Activated T-helper 1 cell treated with anti-CD3 and anti-CD28 coated beads, Interleukin-12 subunit alpha, Interleukin-12 subunit beta, Interleukin-2, Interleukin-4 antibody, amounts not matched to agents 30 ng/mL and 10 ng/mL and 1 ng/mL, durations not matched to agents 14 hours and 24 hours and 36 hours (primary cell): ENCODE data around the gene PIANP. TPM values are rescaled to one million over a fixed set of nuclear protein-coding genes. Genes with fewer than 3 reads are reported as not detected.

ENCODE experiments used
- DNase-seq: peaks from one replicate; pipeline ENCODE4 v3.0.0; 2021; ENCODE audit warnings: low spot score
- H3K27ac Mint-ChIP-seq: one replicate; pipeline ENCODE4 v1.8.0; 2021; ENCODE audit warnings: mild to moderate bottlenecking, mixed read lengths
- H3K27me3 Mint-ChIP-seq: one replicate; pipeline ENCODE4 v1.8.0; 2022; ENCODE audit warnings: mild to moderate bottlenecking, moderate library complexity, mixed read lengths; ENCODE audit not compliant: insufficient read depth
- H3K36me3 Mint-ChIP-seq: one replicate; pipeline ENCODE4 v1.8.0; 2021; ENCODE audit warnings: low read depth, mixed read lengths
- H3K4me1 Mint-ChIP-seq: one replicate; pipeline ENCODE4 v1.8.0; 2021; ENCODE audit warnings: low read depth, mixed read lengths
- H3K4me3 Mint-ChIP-seq: one replicate; pipeline ENCODE4 v1.8.0; 2021; ENCODE audit warnings: mild to moderate bottlenecking, moderate library complexity, mixed read lengths
- H3K9me3 Mint-ChIP-seq: one replicate; pipeline ENCODE4 v1.8.0; 2021; ENCODE audit warnings: mixed read lengths
- intact Hi-C: fragments of 100-400 bp; cut with micrococcal nuclease; formaldehyde crosslinking; loops from one replicate; pipeline ENCODE4 v1.15.1; 2024
- total RNA-seq: library from RNA; stranded (reverse); gene quantifications from 2 replicates; pipeline ENCODE4 v1.2.3, GENCODE V29; 2022

Gene PIANP
- total RNA-seq, 1 donor from 2014 or later, result 0.08 TPM

GRCh38 chr12:6699259-6699988 is 1.2 kb downstream of the PIANP start:
- peaks cover 11% of the 10 kb centered on the region for H3K4me1 Mint-ChIP-seq
- intact Hi-C loops, result no loop called here
- H3K9me3 Mint-ChIP-seq, result no peaks in the 10 kb centered on the region
- H3K27me3 Mint-ChIP-seq, result peaks cover 60% of the 10 kb centered on the region
- DNase-seq, result no peak
- H3K36me3 Mint-ChIP-seq, result no peaks in the 10 kb centered on the region
- H3K4me3 Mint-ChIP-seq, result peak overlapping the region; percentile 66
- peak overlapping the region; percentile 35 for H3K27ac Mint-ChIP-seq

GRCh38 chr12:6698352-6699046 is 2.1 kb downstream of the PIANP start:
- no peak for DNase-seq
- Mint-ChIP-seq H3K36me3 (no peaks in the 10 kb centered on the region), H3K27me3 (peaks cover 53% of the 10 kb centered on the region), H3K9me3 (no peaks in the 10 kb centered on the region), H3K4me1 (peaks cover 9% of the 10 kb centered on the region), H3K27ac (no peak overlapping the region), H3K4me3 (peak overlapping the region; percentile 66)
- intact Hi-C loops, result no loop called here

DNA sequence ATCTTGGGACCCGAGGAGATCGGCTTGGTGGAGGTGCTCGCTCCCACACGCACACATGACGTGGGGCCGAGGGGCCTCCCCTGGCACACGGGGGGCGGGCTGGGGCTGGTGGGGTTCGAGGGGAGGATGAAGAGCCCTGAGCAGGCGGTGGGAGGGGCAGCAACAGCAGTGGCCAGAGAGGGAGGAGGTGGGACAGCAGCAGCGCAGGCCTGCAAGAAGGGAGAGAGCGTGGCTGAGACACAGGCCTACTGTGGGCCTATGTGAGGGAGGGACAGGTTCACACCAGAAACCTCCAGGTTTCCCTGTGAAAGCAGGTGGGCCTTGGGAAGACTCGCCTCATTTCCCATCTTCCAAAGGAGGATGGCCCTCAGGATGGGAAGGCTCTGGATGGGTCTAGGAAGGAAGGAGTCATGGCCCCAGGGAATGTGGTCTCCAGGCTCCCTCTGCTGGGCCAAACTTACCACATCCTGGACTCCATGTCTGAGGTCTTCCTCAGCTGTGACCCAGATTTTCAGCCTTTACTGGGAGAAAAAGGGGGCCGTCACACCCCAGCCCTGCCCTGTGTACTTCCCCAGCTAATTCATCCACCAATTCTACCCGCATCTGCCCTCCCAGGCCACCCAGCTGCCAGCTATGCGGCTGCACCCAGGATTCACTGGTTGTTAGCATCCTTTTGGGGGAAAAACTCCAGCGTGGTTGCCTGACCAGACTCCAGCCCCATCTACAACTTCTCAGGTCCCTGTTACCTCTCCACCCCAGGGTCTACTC is 2.8 kb downstream of the PIANP start:
- Mint-ChIP-seq H3K27ac (no peak overlapping the region), H3K9me3 (no peaks in the 10 kb centered on the region), H3K4me1 (peaks cover 6% of the 10 kb centered on the region), H3K36me3 (no peaks in the 10 kb centered on the region), H3K4me3 (no peak overlapping the region), H3K27me3 (peaks cover 46% of the 10 kb centered on the region)
- DNase-seq, result no peak
- intact Hi-C loops, result no loop called here

DNA sequence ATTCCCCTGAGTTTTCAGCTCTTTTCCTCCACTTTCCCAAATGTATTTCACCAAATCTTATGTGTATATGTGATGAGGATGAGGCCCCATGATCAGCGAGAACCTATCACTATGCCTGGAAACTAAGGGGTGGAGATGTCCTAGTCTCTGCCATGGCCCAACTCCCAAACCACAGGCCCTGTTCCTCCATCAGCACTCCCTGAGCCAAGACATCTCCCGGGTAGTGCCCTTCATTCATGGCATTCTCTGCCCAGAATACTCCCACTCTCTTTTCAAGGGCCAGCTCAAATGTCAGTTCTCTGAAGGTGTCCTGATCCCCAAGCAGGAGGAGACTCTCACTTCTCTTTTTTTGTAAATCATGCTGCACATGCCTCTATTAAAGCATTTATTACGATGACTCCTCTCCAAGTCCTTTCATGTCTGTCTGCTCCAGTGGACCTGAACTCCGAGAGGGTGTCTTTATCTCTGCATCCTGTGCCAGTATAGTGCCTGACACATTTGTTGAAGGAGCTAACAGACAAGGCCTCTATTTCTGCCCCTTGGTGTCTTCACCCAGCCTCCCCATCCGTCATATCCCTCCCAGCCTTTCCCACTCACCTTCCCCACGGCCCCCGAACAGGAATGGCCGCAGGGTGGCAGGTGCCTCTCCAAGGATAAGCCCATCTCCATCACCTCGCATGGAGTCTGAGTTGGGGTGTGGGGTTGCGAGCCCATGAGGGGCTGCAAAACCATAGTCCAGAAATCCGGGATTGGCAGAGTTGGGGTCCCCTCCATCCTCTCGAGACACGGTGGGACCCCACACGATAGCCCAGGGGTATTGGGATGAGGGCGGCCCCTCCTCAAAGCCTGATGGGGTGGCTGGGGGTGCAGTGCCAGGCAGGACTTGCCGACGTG is 3.7 kb downstream of the PIANP start:
- Mint-ChIP-seq H3K27ac (peak overlapping the region; percentile 6), H3K36me3 (no peaks in the 10 kb centered on the region), H3K4me1 (peaks cover 6% of the 10 kb centered on the region), H3K27me3 (peaks cover 39% of the 10 kb centered on the region), H3K4me3 (no peak overlapping the region), H3K9me3 (no peaks in the 10 kb centered on the region)
- intact Hi-C loops, result no loop called here
- no peak for DNase-seq

DNA sequence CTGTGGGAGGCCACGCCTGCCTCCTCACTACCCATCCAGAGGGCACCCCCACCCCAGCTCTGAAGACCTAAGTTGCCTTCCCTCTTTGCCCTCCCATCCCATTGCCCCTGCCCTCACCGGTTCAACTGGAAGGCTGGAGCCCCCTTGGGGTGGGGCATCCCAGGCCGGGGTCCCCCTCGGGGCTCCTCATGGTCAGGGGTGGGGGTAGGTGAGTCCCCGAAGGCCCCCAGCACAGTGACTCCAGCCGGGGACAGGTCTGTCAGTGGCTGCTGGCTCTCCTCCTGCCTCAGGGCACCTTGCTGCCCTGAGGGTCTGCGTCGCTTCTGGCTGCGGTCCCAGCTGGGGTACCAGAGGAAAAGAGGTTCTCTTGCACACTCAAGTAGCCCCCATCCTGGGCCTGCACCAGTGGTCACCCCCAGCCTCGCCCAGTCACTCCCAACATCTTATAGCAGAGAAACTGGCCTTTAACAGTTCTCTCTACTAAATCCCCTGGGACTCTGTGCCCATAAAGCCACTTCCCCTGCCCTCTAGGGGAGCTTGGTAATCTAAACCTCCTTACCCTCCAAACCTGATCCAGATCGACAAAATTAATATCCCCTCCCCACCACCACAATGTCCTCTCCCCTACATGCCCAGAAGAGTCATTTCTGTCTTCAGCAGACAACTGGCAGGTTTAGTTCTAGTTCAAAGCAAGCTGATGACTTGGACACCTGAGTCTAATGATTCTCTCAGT is 5.1 kb downstream of the PIANP start:
- no peaks in the 10 kb centered on the region for H3K9me3 Mint-ChIP-seq
- no peak overlapping the region for H3K27ac Mint-ChIP-seq

DNA sequence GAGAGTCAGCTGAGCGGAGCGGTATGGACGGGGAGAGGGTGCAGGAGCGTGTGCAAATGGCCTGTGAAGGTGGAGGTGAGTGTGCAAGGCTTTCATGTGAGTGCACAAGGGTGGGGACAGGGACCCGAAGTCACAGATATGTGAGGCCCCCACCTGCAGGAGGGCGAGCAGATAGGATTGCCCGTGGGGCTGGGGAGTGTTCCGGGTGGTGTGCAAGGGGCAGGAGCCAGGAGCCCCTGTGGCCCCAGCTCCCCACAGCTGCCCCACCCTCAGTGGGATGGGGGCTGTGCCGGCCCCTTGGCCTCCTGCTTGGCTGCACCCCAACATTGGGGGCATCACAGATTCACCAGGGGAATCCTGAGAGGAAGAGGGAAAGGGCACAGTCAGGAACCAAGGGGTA is 5.9 kb downstream of the PIANP start:
- intact Hi-C loops, result no loop called here
- Mint-ChIP-seq H3K27me3 (peaks cover 24% of the 10 kb centered on the region), H3K9me3 (no peaks in the 10 kb centered on the region), H3K4me3 (no peak overlapping the region), H3K4me1 (peaks cover 23% of the 10 kb centered on the region), H3K36me3 (no peaks in the 10 kb centered on the region), H3K27ac (no peak overlapping the region)
- DNase-seq, result no peak

More for the DNA sequence above, 5.1 kb downstream of the PIANP start:
- Mint-ChIP-seq H3K4me1 (peaks cover 16% of the 10 kb centered on the region), H3K27me3 (peaks cover 26% of the 10 kb centered on the region), H3K4me3 (no peak overlapping the region), H3K36me3 (no peaks in the 10 kb centered on the region)
- intact Hi-C loops, result no loop called here
- DNase-seq, result no peak

DNA sequence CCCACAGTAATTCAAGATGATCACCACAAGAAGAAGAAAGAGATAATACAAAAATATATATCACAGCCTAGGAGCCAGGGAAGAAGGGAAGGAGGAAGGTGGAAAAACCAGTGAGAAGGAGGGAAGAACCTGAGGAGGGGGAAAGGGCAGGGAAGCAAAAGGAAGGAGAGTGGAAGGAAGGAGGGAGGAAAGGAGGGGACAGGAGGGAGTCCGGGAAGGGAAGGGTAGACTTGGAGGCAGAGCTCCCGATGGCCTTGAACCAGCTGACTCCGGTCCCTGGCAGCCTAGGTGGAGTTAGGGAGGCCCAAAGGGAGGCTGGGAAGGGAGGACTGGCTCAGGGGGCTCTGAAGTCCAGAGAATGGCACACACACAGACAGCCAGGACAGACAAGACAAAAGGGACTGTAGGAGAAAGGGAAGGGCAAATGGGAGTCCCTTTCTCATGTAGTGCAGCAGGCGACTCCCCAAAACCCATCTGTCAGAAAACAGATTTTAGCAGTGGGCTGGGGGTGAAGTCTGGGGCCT is 6.7 kb downstream of the PIANP start:
- no peak for DNase-seq
- Mint-ChIP-seq H3K4me3 (no peak overlapping the region), H3K4me1 (peaks cover 17% of the 10 kb centered on the region), H3K27me3 (peaks cover 16% of the 10 kb centered on the region), H3K9me3 (no peaks in the 10 kb centered on the region), H3K27ac (no peak overlapping the region), H3K36me3 (no peaks in the 10 kb centered on the region)
- intact Hi-C loops, result no loop called here

GRCh38 chr12:6692888-6693287 is 7.7 kb downstream of the PIANP start:
- H3K36me3 Mint-ChIP-seq, result peaks cover 4% of the 10 kb centered on the region
- H3K27ac Mint-ChIP-seq, result no peak overlapping the region
- no peaks in the 10 kb centered on the region for H3K9me3 Mint-ChIP-seq
- no peak overlapping the region for H3K4me3 Mint-ChIP-seq
- peaks cover 7% of the 10 kb centered on the region for H3K27me3 Mint-ChIP-seq
- H3K4me1 Mint-ChIP-seq, result peaks cover 26% of the 10 kb centered on the region
- intact Hi-C loops, result no loop called here
- DNase-seq, result no peak

DNA sequence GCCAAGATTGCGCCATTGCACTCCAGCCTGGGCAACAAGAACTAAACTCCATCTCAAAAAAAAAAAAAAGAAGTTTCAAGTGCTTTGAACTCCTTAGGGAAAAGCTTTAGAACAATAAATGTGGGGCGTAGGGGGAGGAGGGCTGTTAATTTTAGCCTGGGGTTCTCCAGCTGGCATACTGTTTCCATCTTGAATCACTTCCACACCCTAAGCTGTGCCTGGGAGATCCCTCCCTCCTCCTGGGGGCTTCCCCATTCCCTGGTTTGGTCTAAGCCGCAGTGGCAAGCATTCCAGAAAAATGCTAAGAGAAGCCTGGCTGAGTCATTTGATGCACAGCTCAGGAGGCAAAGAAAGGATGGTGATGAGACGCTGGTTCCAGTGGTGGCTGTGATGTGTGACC is 9.1 kb downstream of the PIANP start:
- Mint-ChIP-seq H3K36me3 (peaks cover 15% of the 10 kb centered on the region), H3K27me3 (peaks cover 2% of the 10 kb centered on the region), H3K4me3 (peak overlapping the region; percentile 52), H3K27ac (no peak overlapping the region), H3K4me1 (peaks cover 40% of the 10 kb centered on the region), H3K9me3 (no peaks in the 10 kb centered on the region)
- no peak for DNase-seq
- intact Hi-C loops, result no loop called here

DNA sequence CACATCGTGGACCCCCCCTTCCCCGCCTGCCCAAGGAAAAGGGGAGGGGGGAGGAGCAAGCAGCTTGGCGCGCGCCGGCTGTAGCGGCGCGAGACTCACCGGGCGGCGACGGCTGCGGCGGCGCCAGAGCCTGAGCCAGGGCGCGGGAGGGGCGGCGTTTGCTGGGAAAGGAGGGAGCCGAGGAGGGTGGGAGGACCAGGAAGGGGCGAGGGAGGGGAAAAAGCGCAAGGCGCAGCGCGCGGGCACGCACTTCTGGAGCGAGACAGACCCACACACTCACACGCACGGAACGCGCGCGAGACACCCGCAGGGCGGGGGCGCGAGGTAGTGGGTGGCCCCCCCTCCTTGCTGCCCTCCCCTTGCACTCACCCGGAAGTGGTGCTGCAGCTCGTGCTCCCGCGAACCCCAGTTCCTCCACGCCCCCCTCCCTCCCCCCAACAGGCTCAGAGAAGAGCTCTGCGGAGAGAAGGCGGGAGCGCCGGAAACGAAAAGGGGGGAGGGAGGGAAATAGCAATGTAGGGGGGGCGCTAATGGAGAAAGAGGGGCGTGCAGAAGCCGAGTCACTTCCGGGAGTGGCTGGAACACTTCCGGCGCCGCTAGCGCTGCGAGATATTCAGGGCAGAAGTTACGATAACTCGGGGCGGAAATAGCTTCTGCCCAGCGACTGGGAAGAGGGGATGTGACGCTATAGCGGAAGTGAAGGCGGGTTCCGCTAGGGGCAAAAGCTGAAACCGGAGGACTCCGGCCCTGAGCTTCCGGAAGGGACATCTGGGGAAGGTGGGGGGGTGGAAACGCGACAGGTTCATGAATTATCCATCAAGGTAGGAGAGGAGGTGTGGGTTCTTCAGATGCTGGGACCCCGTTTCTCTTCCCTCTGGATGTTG is 11.4 kb downstream of the PIANP start, which contains the start of gene ZNF384:
TSS of gene ZNF384 (minus strand) at position 377 of the 884 bp plus-strand sequence. CDS start 9,855 bp downstream, outside the sequence.
- H3K27ac Mint-ChIP-seq, result peak within 1 kb of the TSS; percentile 87
- H3K4me1 Mint-ChIP-seq, result peaks cover 58% of the 10 kb centered on the region
- H3K9me3 Mint-ChIP-seq, result no peaks in the 10 kb centered on the region

GRCh38 chr12:6688543-6688998 is 12.0 kb downstream of the PIANP start:
- no peak for DNase-seq
- H3K4me3 Mint-ChIP-seq, result peak overlapping the region; percentile 97
- H3K9me3 Mint-ChIP-seq, result no peaks in the 10 kb centered on the region
- H3K27ac Mint-ChIP-seq, result peak overlapping the region; percentile 87
- intact Hi-C loops, result loop anchor here (2.0 to 10.0 kb wide), 6 partner anchors 84 to 500 kb away; partner anchors contain the start of genes CD4, LAG3, LRRC23 and PEX5
- H3K27me3 Mint-ChIP-seq, result no peaks in the 10 kb centered on the region
- H3K4me1 Mint-ChIP-seq, result peaks cover 58% of the 10 kb centered on the region
- peaks cover 33% of the 10 kb centered on the region for H3K36me3 Mint-ChIP-seq

More for the DNA sequence above, 11.4 kb downstream of the PIANP start, which contains the start of gene ZNF384:
- intact Hi-C loops, result loop anchor here (1.0 to 10.0 kb wide), 18 partner anchors 26 to 500 kb away; partner anchors contain the start of genes CD4, COPS7A, EMG1 and ING4
- no peaks in the 10 kb centered on the region for H3K27me3 Mint-ChIP-seq
- peak within 1 kb of the TSS; percentile 97 for H3K4me3 Mint-ChIP-seq
- peaks cover 32% of the 10 kb centered on the region for H3K36me3 Mint-ChIP-seq
- peak; percentile 94 for DNase-seq
